ENCODE measurements around the gene BMP6.
"Not testable (repeated sequence)": the region's sequence is repeated elsewhere in the genome, so short reads cannot be mapped to it uniquely, and the experiment has no call there.

Gene BMP6

GRCh38 chr6:7893342-7893741 is 167.4 kb downstream of the BMP6 start:
- H3K27ac ChIP-seq, result no peak overlapping the region
- no peak for TF ChIP-seq CTCF (conservative IDR thresholded peaks at IDR 0.05)

- no peak for TF ChIP-seq CTCF (conservative IDR thresholded peaks at IDR 0.05)
- peak overlapping the region; percentile 30 for H3K27ac ChIP-seq
These were observed 168.6 kb downstream of the BMP6 start for GRCh38 chr6:7894262-7895124.

- peak overlapping the region; percentile 30 for H3K27ac ChIP-seq
- TF ChIP-seq CTCF (conservative IDR thresholded peaks at IDR 0.05), result no peak
These were observed 169.2 kb downstream of the BMP6 start for GRCh38 chr6:7895125-7895423.

GRCh38 chr6:7896465-7896987 is 170.6 kb downstream of the BMP6 start:
- H3K27ac ChIP-seq, result no peak overlapping the region
- no peak for TF ChIP-seq CTCF (conservative IDR thresholded peaks at IDR 0.05)

GRCh38 chr6:7897461-7898192 is 171.7 kb downstream of the BMP6 start:
- TF ChIP-seq CTCF (conservative IDR thresholded peaks at IDR 0.05), result no peak
- no peak overlapping the region for H3K27ac ChIP-seq

- not testable (repeated sequence) for H3K27ac ChIP-seq
These were observed 172.3 kb downstream of the BMP6 start for GRCh38 chr6:7898193-7898586.

GRCh38 chr6:7899101-7899888 is 173.4 kb downstream of the BMP6 start:
- no peak for TF ChIP-seq CTCF (conservative IDR thresholded peaks at IDR 0.05)
- no peak overlapping the region for H3K27ac ChIP-seq
